Left forelimb (tissue), 1 donor: ENCODE results near the gene CHCHD2.
"Not testable (repeated sequence)": the region's sequence is repeated elsewhere in the genome, so short reads cannot be mapped to it uniquely, and the experiment has no call there.

Experiments used
- DNase-seq: peaks from one replicate; pipeline ENCODE4 v3.0.0-alpha.2; 2018; ENCODE audit warnings: low spot score

Gene CHCHD2

DNA sequence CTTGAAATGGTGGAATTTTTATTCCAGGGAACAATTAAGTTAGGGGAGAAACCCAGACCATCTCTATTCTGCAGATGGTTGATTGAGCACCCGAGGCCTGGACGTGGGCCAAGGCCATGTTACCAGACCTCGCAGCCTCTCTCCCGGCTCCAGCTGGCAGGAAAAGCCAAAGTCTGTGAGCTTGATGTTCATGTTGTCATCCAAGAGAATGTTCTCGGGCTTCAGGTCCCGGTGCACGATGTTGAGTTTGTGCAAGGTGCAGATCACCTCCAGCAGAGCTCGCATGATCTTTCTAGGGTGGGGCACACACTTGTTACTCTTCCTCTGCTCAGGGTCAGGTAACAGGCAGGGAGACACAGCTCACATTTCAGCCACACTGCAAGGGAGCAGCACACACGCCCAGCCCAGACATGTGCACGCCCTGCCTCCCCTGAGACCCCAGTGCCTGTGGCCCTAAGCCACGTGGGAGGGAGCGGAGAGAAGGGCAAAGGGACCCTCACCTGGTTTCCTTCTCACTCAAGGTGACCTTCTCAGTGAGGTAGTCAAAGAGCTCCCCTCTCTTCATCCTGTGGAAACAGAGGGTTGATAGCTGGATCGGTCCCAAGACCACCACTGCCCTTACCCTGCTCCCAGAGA lies 23.0 kb downstream of the CHCHD2 start:
- peak; percentile 64 for DNase-seq

GRCh38 chr7:56081626-56082340 lies 24.5 kb downstream of the CHCHD2 start:
- no peak for DNase-seq

DNA sequence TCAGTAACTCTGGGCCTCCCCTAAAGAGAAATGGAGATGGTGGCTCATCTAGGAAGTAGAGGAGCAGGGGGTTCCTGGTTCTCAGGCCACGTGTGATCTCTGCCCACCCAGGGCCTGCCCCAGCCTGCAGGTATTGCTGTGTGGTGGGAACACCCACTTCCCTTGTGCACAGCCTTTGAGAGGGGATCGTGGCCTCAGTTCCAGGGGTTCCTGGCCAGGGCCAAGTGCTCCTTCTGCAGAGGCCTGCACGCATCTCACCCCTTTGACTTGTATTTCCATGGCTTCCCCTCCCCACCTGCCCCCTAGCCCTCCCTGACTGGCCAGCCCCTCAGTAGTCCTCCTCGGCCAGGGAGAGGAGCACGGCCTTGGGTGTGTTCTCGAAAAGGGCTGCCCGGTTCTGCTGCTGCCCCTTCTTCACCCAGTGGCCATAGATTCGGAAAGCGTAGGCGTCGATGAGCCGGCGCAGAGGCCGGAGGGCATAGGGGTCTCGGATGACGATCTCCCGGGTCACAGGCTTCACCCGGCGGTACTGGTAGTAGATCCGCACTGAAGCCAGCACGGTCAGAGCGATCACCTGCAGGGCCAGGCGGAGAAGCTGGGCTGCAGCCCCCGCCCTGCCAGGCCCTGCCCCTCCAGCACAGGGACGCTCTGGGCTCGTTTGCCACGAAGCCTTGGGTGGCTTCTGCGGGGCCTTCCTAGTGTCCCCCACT lies 25.4 kb downstream of the CHCHD2 start:
- DNase-seq: not testable (repeated sequence)

GRCh38 chr7:56079450-56080185 lies 26.7 kb downstream of the CHCHD2 start:
- DNase-seq: no peak

DNA sequence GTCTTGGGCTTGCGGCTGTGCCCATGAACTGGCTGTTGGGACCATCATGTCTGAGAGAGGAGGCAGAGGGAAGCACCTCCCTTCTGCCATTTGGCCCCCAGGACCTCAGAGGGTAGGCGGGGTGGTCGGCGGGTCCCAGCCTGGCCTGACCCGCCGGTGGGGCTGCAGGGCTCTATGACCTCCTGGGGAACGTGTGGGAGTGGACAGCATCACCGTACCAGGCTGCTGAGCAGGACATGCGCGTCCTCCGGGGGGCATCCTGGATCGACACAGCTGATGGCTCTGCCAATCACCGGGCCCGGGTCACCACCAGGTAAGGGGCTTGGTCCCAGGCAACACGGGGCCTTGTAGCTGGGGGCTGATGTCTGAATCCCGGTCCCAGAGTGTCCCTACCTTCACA lies 28.1 kb downstream of the CHCHD2 start:
- no peak for DNase-seq

GRCh38 chr7:56077681-56078080 lies 28.6 kb downstream of the CHCHD2 start:
- peak; percentile 33 for DNase-seq

- DNase-seq: peak; percentile 81
Measured at GRCh38 chr7:56074371-56074791, 31.9 kb downstream of the CHCHD2 start.

DNA sequence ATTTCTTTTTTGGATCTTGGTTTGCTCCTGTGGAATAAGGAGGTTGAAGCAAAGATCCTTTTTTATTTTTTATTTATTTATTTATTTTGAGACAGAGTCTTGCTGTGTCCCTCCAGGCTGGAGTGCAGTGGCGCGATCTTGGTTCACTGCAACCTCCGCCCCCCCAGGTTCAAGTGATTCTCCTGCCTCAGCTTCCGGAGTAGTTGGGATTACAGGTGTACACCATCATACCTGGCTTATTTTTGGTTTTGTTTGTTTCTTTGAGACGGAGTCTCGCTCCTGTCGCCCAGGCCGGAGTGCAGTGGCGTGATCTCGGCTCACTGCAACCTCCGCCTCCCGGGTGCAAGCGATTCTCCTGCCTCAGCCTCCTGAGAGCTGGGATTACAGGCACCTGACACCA lies 39.9 kb downstream of the CHCHD2 start:
- DNase-seq: not testable (repeated sequence)

DNA sequence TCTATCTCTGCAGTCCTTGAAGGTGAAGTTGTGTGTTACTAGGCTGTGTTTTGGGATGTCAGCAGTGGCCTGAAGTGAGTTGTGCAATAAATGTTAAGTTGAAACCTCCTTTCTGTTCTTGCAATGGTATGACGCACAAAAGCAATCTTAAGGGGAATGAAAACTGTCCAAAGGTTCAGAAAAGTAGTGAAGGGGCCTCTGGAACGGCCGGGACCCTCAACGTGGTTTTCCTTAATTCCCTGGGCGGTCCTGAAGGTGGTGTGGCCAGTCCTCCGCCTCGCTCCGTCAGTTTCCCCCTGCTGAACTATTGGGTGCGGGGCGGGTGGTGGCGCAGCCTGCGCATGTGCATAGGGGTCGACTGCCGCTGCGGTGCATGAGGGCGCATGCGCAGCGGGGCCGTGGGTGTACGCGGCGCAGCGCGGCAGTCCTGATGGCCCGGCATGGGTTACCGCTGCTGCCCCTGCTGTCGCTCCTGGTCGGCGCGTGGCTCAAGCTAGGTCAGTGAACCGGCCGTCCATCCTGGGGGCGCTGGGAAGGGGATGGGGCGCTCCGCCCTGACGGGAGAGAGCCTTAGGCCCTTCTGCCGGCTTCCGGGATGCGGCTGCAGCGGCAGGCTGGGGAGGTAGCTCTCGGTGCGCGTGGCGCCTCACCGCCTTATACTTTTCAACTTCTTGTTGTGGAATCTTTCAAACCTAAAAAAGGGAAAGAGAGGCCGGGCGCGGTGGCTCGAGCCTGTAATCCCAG lies 42.2 kb downstream of the CHCHD2 start, which contains the start of gene SUMF2:
TSS of gene SUMF2 (plus strand) at position 405 of the 744 bp plus-strand sequence. CDS start at position 431, 26 bp downstream.
- peak; percentile 95 for DNase-seq

GRCh38 chr7:56063500-56063881 lies 42.8 kb downstream of the CHCHD2 start:
- no peak for DNase-seq

DNA sequence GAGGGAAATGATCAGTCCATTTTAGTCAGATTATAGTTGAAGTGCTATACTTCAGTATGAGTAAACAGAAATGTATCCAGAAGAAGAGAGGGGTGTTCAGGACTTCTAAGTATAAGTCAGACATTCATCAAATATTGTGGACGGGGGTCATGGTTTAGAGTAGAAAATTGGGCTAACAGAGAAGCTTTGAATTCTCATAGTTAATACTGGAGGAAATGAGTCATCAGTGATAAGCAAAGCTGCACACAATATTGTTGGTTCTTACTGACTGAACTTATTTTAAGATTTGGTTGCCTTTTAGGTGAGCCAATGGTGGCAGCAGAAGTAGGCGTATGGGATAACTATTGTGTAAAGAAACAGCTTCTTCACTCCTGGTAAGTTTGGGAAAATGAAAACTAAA lies 43.9 kb downstream of the CHCHD2 start:
- no peak for DNase-seq

- no peak for DNase-seq
Measured at GRCh38 chr7:56053993-56054392, 52.3 kb downstream of the CHCHD2 start.

DNA sequence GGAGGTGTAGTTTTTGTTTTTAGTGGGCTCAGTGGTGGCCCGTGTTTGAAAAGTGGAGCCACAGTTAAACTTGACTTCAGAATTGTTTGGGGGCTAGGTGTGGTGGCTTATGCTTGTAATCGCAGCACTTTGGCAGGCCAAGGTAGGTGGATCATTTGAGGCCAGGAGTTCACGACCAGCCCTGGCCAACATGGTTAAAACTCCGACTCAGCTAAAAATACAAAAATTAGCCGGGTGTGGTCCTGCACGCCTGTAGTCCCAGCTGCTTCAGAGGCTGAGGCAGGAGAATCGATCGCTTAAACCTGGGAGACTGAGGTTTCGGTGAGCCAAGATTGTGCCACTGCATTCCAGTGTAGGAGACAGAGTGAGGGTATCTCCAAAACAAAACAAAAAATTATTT lies 52.9 kb downstream of the CHCHD2 start:
- no peak for DNase-seq
